ENCODE measurements around the gene ADRB2.
"Not testable (repeated sequence)": the region's sequence is repeated elsewhere in the genome, so short reads cannot be mapped to it uniquely, and the experiment has no call there.

ADRB2 gene

GRCh38 chr5:148856424-148856823 is 30.0 kb downstream of the ADRB2 start:
- DNase-seq, result no peak

GRCh38 chr5:148857474-148857873 is 31.1 kb downstream of the ADRB2 start:
- DNase-seq, result no peak

- no peak for DNase-seq
Measured at GRCh38 chr5:148858106-148858505, 31.7 kb downstream of the ADRB2 start.

- no peak for DNase-seq
Measured at GRCh38 chr5:148858547-148858946, 32.1 kb downstream of the ADRB2 start.

GRCh38 chr5:148859703-148860102 is 33.3 kb downstream of the ADRB2 start:
- DNase-seq, result no peak

- no peak for DNase-seq
Measured at GRCh38 chr5:148860599-148860998, 34.2 kb downstream of the ADRB2 start.

- no peak for DNase-seq
Measured at GRCh38 chr5:148861088-148861487, 34.7 kb downstream of the ADRB2 start.

- no peak for DNase-seq
Measured at GRCh38 chr5:148861696-148862095, 35.3 kb downstream of the ADRB2 start.

- DNase-seq, result no peak
Measured at GRCh38 chr5:148864113-148864841, 37.9 kb downstream of the ADRB2 start.

GRCh38 chr5:148866024-148866423 is 39.6 kb downstream of the ADRB2 start:
- DNase-seq, result no peak

- no peak for DNase-seq
Measured at GRCh38 chr5:148873120-148873519, 46.7 kb downstream of the ADRB2 start.

- no peak for DNase-seq
Measured at GRCh38 chr5:148873690-148874485, 47.5 kb downstream of the ADRB2 start.

- no peak for DNase-seq
Measured at GRCh38 chr5:148875205-148875875, 48.9 kb downstream of the ADRB2 start.

GRCh38 chr5:148877436-148877835 is 51.0 kb downstream of the ADRB2 start:
- DNase-seq, result not testable (repeated sequence)
